Activated effector memory CD4-positive, alpha-beta T cell treated with Interleukin-2 at 50 U/mL for 16 hours (primary cell): ENCODE data around the gene BZW1.

Experiments
- DNase-seq: peaks from one replicate; pipeline ENCODE4 v3.0.0-alpha.2; 2020

BZW1 gene

DNA sequence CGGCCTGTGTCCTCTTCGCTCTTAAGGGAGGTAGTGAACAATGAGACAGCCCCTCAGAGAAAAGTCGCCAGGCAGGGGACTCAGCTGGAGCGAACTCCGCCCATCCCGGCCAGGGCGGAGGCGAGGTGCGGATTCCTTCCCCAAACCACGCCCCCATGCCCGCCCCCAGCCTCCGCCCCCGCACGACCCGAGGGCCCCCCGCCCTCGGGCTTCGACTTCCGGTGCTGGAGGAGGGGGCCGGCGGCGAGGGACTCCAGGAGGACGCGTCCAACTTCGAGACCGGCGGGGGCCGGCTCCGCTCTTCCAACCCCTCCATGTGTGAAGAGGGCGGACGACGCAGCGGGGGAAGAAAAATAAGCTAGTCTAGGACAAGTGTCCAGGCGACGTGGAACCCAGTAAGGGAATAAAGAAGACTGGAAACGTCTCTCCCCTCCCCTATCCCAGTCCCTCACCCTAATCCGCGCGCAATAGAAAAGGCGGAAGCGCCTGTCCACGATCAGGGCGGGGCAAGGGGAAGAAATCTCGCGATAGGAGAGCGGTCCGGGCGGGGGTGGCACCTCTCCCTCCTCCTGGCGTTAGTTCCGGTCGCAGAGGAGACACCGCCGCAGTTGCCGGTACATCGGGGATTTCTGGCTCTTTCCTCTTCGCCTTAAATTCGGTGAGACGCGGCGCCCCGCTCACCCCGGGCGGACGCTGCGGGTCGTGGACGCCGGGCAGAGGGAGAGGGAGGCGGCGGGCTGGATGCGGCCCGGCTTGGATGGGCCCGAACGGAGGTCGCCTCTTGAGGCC, at the start of gene BZW1:
BZW1 (plus strand) TSS at position 578 of the 789 bp plus-strand sequence. CDS start 1,308 bp downstream, outside the sequence.
- peak; percentile 95 for DNase-seq

DNA sequence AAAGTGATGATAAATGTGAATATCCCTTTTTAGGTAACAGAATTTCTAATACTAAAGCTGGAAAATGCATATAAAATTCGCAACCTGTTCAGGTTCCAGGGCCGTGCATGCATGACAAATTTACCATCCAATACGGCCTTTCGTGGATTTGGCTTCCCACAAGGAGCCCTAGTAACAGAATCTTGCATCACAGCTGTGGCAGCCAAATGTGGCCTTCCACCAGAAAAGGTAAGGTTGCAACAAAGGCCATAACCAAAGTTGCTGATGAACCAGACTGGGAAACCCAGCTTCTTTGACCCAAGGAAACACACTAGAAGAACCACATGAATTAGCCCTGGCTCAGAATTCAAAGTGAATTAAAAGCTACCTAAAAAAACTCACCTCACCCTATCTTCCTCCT, 49.6 kb upstream of the BZW1 start:
- DNase-seq: no peak

DNA sequence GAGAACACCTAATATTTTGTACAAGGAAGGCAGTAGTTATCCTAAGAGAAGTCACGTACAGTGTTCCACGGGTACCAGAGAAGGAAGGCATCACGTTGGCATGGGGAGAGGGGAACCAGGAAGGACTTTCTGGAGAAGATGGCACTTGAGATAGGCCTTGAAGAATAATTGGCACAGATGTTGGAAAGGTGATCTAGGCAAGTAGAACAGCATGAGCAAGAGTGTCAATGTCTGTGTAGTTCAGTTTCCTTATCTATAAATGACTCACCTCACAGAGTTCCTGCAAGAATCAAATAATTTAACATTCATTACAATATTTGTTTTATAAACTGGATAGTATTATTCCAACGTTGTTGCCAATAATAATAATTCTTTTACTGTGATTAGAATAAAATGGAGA, 48.3 kb upstream of the BZW1 start:
- DNase-seq: no peak

DNA sequence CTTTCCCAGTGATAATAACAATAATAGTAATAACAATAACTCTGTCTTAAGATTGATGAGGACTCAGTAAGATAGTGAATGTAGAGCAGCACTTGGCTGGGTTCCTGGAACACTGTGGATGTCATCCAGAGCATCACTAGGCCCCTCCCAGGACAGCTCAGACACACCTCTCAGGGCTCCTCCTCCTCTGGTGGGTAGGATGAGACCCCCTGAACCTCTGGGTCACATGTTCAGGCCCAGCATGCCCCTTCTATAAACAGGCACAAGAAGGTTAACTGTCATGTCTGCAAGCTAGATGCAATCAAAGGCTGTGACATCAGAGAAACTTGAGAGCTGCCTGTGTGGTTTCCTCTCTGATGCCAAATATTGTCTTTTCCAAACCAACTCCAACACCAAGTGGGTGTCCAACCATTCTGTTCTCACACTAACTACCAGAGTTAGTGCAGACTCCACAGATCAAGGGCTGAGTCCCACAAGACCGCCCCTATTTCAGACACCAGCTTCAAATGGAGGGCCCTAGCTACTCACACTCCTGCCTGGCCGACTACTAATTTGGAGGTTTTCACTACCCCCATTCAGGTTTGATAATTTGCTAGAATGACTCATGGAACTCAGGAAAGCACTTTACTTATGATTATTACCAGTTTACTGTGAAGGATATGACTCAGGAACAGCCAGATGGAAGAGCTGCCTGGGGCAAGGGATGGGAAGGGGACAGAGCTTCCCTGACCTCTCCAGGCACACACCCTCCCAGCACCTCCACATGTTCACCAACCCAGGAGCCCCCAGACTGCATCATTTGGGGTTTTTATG, 46.4 kb upstream of the BZW1 start:
- DNase-seq: no peak

DNA sequence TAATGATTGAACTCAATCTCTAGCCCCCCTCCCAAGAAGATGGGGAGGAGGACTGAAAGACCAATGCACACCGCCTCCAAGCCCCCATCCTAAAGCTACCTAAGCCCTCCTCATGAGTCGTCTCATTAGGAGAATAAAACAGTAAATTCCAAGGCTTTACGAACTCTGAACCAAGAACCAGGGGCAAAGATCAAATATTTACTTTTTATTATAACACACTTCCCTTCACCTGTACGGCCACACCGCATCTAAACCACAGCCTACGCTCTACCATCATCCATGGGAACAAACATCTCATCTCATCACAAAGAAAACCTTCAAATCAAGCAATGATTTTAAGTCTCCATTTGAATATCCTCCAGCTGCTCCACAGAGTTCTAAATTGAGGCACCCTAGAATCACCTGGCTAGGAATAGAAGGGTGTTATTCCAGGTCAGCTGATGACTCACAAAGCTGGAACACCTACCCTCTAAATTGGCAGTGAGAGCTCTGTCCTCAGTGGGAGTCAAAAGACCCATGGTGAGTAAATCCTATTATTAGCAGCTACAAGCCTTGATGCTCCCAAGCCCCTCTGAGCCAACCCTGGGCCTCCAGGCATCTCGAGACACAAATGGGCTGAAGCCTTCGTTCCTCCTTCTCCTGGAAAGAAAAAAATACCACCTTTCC, 45.6 kb upstream of the BZW1 start:
- no peak for DNase-seq

DNA sequence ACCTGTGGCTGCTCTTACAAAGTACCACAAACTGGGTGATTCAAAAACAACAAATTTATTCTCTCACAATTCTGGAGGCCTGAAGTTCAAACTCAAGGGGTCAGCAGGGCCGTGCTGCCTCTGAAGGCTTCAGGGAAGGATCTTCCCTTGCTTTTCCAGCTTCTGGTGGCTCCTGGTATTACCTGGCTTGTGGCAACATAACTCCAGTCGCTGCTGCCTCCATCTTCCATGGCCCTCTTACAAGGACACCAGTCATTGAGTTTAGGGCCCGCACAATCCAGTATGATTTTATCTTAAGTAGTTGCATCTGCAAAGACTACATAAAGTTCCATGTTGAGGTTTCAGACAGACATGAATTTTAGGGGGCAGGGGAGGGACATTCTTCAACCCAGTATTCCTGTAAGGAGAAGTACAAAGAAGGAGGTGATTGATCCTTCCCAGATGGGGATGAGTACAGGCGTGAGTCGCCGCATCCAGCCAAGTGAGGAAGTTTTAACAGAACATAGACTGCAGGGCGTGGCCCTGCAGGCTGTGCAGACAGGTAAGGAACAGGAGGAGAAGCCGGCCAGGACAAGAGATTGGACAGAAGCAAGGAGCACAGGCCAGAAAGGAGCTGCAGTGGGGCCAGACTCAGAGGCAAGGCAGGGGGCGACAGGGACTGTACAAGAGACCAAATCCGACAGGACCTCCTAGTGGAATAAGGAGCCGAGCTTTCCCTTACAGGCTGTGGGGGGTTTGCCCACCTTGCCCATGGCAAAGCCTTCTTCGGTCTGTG, 44.4 kb upstream of the BZW1 start:
- DNase-seq: no peak

DNA sequence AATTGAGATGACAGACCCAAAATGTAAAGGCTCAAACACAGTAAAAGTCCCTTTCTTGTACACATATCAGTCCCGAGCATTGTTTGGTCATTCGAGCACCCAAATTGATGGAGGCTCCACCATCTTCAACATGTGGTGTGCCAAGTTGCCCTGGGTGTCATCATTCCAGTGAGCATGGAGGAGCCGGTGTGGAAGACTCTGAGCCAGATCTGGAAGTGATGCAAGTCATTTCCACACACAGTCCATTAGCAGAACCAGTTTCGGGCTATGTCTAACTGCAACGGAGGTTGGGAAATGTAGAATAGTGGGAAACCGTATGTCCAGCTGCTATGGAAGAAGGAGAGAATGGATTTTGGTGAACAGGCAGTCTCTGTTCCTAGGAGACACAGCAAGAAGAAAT, 40.9 kb upstream of the BZW1 start:
- DNase-seq: no peak

DNA sequence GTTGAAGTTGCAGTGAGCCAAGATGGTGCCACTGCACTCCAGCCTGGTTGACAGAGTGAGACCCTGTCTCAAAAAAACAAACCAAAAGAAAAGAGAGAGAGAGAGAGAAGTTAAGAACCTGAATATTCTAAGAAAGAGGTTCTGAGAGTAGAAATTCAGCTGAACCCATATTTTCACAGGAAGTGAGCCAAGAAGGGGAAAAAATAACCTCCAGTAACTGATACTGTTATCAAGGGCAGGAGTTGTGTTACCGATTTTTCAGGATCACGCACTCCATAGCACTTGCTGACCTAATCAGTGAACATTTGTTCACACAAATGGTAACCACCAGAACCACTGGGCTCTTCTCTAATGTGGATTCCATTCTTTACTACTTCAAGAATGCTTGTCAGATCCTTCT, 39.1 kb upstream of the BZW1 start:
- DNase-seq: no peak

DNA sequence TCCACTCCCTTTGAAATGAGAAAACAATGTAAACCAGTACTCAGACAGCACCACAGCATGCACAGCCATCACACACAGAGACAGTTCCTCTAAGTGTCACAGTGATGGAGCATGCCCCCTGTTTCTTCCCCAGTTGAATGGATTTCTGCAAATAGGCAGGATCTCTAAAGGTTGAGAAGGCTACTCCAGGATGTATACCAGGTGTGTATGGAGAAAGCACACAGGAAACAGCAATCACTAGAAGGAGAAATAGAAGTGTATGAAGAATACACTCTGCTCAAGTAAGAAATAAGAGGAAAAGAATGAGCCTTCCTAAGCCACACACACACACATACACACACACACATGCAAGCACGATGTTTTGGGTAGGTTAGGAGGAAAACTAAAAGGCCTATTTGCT, 38.6 kb upstream of the BZW1 start:
- no peak for DNase-seq

DNA sequence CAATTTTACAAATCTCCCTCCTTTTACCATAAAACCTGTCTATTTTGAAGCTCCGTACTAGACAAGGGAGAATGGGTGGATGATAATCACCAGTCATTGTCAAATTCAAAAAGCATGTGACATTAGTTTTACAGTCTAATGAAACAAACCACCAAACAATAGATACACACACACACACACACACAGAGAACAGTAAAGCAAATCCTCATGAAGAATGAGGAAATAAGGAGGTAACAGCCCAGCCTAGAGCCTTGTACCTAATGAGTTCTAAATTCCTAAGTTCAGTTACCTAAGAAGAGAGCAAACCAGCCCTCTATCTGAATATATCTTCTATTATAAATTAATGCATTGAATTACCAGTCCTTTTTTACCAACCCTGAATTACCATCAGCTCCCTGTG, 36.8 kb upstream of the BZW1 start:
- no peak for DNase-seq

DNA sequence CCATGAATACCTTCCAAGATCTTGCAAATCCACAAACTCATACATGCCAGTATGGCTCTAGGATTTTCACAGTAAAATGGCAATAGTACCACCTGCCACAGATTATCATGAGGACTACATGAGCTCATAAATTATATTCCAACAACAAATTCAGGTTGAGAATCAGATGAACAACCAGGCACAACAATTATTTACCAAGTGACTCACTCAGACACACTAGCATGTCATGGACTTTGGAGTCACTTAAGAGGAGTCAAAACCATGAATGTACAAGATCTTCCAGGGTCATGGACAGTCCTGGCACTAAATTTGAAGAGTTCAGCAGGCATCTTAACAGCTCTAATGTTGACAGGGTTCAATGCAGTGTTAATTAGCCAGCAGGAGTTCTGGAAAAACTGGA, 34.4 kb upstream of the BZW1 start:
- no peak for DNase-seq

DNA sequence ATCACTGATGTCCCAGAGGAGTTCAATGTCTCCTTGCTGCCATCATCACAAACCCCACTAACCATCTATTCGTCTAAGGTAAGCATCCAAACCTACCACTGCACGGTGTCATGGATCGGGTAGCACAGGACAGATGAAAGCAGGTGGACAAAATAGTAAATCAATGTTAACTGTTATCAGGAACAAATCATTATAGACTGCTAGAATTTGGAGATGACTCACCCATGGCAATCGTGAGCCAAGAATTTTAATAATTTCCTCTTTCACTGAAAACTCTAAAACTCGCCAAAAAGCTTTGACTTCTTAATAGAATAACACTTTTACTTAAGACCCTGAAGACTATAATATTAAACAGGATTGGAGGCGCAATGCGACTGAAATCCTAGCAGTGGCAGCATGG, 33.7 kb upstream of the BZW1 start:
- DNase-seq: no peak

DNA sequence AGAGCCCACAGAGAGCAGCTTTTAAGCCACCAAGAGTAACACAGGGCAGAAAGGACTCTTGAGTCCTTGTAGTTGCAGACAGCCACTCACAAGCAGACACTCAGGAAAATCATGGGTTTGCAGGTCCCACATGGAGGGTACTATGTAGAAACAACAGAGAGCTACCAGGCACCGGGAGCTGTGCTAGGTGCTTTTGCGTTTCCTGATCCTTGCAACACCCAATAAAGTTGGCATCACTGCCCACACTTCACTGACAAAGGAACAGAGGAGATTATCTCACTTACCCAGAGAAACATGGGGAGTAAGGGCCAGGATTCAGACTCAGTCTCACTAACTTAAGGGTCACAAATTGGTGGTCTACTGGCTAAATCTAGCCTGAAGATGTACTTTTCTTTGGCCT, 32.5 kb upstream of the BZW1 start:
- no peak for DNase-seq

DNA sequence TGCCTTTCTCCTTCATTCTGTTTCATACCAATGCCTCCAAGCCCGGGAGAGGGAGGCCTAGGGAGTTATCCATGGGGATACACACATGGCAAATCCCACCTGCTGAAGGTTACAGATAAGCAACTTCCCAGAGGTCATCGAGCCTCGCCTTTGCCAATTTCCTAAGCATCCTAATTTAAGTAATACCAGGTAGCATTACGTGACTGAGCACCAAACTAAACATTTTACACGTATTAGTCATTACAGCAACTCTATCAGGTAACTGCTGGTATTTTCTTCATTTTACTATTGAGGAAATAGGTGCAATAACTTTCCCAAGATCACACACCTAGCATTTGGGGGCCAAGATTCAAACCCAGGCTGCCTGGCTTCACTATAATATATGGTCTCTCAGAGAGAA, 30.1 kb upstream of the BZW1 start:
- DNase-seq: no peak

DNA sequence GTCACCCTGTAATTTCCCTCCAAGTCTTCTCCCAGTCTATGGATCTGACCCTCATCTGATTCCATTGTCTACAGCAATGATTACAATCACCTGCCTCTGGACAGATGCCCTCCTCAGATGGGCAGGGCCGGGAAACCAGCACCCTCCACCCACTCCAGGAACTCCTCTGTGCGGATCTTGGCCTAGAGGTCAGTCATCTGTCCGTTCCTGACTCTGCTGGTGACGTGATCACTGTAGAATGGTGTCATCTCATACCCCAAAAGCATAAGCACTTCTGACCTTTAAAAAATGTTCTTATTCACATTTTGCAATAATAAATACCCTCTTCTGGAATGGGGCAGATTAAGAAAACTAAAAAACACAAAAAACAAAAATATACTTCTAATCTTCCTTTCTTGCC, 29.5 kb upstream of the BZW1 start:
- no peak for DNase-seq

DNA sequence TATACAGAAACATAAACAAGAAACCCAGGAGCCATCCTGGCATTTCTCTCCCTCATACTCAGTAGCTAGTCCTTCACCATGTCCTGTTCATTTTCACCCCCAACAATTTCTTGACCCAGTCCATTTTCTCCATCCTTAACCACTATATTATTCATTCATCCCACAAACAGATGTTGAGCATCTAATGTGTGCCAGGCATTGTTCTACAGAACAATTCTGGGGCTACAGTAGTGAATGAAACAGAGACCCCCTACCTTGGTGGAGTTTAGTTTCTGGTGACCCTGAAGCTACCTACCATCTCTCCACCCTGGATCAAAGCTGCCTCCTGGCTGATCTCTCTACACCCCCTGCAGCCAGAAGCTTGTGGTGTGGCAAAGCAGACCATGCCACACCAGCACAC, 27.5 kb upstream of the BZW1 start:
- no peak for DNase-seq

DNA sequence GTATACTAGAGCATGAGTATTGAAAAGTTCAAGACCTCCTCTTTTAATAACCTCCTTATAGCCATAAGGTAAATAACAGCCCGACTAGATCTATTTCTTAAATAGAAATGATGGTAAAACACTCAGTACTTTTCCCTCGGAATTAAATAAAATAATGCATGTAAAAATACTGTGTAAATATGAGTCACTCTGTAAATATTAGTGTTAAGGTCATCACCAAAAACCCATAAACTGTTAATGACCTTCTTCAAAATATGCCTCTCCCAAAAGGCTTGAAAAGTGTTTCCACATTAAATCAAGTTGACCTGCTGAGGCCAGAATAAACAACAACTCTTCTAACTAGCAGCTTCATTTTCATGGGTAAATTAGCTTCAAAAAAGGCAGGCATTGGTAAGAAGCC, 25.3 kb upstream of the BZW1 start:
- no peak for DNase-seq

DNA sequence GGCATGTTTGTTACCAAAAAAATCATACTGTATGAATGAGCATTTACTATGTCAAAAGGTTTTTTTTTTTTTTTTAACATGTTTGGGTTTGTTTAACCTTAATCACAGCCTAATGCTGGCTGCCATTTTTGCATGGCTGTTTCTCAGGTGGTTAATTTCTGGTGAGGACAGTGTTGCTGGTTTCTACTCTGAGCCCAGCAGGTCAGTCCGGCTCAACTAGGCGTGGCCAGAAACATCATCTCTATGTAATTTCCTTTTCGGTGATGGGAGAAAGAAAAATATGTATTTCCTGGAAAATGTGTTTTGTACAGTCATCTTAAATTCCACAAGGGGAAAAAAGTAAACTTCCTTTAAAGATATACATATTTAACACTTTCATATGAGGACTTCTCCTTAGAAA, 24.9 kb upstream of the BZW1 start:
- no peak for DNase-seq

DNA sequence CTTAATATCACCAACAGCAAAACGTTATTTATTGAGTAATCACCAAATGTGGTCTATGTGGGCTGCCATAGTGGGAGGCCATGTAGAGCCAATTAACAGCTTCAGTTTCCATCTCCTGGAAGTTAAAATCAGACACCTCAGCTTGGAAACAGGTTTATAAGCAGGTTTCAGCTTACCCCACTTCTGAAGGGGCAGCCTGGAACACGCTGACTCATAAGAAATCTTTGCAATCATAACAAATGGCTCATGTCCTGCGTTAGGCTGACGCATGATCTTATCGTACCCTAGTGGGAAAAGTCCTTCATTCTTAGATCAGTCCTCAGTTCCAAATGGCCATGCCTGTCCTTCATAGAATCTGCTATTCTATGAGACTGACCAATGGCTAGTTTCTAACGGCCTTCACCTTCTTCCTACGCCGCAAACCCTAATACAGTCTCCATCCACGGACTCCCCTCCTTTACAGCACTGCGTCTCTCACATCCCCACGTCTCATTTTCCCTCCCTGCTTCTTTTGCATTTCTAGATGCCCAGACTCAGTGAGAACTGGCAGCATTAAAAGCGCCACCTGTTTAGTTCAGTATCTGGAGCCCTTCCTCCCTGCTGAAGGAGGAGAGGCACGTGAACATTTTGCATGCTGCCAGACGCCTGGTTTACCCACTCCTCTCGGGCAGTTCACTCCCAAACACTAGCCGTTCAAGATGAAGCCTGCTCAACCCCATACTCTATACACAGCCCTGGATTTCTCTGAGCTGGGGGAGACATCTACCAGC, 24.2 kb upstream of the BZW1 start:
- no peak for DNase-seq

DNA sequence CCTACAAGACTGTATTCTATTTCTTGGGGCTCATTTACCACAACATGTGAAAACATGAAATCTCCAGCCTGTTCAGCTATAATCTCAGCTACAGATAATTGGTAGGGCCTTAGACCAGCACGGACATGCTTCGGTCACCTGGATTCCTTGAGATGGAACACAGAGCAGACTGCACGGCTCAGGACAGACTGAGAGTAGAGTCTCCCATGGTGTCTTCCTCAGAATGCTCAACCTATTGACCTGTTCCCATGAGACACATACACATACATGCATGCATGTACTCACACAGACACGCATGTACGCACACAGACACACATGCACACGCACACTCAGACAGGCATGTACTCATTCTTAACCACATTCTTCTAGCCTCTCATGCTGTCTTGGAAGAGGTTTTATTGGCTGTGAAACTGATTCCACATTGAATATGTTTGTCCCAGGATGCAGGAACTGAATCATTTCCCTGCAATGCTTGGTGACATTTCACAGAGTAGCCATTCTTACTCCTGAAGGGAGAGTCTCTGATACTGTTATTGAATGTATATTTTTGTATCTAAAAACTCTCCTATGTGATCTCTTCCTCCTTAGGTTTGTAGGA, 23.5 kb upstream of the BZW1 start:
- no peak for DNase-seq

DNA sequence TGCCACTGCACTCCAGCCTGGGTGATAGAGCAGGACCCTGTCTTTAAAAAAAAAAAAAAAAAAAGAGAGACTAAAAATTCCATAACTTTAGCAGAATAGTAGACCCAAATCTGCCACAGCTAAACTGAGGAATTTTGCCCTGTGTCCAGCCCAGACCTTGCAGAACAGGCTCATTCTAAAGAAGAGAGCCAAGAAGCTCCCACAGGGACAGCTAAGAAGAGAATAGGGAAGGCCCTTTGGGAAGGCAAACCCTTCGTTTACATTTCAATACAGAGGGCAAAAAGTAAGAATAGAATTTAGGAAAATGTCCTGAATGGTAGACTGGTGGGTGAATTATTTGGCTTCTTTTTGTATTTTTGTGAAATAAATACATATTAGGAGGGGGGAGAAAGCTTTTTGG, 21.5 kb upstream of the BZW1 start:
- no peak for DNase-seq

DNA sequence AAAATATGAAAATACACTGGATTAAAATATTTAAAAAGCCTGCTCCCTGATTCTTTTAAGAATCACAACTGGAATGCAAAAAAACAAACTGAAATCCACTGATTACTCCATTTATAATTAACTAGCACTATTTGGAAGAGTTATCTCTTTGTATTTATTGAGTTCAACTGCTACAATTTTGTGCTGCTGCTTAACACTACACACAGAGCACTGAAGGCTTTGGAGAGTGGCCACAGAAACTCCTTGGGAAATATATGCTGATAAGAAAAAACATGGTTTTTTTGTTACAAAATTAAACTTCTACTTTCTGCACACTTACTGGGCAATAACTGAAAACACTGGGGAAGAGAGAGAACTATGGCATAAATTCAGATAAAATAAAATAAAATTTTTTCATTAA, 19.8 kb upstream of the BZW1 start:
- DNase-seq: no peak
